GM12892 (cell line): Measurements from ENCODE around the gene NOVA2.

Experiments
- POLR2A ChIP-seq: IDR thresholded peaks from 2 replicates; pipeline ENCODE4 v1.6.1; 2011; ENCODE audit warnings: low read depth, low read length, control low read depth
- POLR2AphosphoS5 ChIP-seq: IDR thresholded peaks from 2 replicates; pipeline ENCODE4 v1.6.1; 2011; ENCODE audit warnings: low read depth, low read length, control low read depth
- TAF1 ChIP-seq: IDR thresholded peaks from 2 replicates; pipeline ENCODE4 v1.6.1; 2011; ENCODE audit warnings: low read depth, mild to moderate bottlenecking, control low read depth, low read length, borderline replicate concordance

- TF ChIP-seq POLR2AphosphoS5: no peak
- TF ChIP-seq POLR2A: no peak
- no peak for TF ChIP-seq TAF1
Measured at GRCh38 chr19:45918721-45919120, 54.9 kb downstream of the NOVA2 start.
